ENCODE data around the gene B4GALT5. TPM values are rescaled to one million over a fixed set of nuclear protein-coding genes. Genes with fewer than 3 reads are reported as not detected.

B4GALT5 gene
- total RNA-seq, 2 experiments from 2014 or later: 9.8 to 18.8 TPM

DNA sequence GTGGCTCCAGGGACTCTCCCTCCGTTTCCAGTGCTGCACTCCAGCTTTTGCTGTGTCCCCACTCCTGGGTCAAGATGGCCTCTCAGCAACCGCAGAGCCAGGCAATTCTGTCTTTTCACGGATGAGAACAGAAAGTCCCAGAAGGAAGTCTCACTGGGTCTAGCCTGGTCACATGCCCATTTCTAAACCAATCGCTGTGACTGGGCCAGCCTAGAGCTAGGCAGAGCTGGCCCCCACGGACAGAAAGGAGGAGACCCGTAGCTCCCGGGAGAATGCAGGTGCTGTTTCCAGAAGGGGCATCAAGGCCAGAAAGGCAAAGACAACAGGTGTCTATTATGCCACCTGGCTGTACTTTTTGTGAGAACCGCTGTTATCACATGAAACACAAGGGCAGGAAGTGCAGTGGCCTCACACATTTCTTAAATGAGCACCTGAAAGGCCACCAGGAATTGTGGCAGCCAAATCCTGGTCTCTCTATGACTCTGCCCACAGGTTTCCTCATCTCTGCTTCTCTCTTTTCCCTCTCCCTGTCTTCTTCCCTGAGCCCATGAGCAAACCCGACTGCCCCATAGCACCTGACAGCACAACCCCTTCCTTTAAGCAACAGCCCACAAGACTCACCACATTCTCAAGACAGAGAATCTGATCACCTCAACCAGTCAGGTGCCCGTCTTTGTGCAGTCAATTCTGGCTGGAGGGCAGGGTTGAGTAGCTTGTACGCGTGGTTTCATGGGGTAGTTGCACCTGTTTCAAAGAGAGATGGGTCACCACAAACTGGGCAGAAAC is 37.1 kb upstream of the B4GALT5 start:
- H3K4me1 ChIP-seq (ENCODE audit: insufficient read depth, low read length, poor library complexity, severe bottlenecking): peaks cover 52% of the 10 kb centered on the region
- no peaks in the 10 kb centered on the region for H4K20me1 ChIP-seq (ENCODE audit: insufficient read depth, low read length)
- no peaks in the 10 kb centered on the region for H3K36me3 ChIP-seq (ENCODE audit: insufficient read depth, low read length)
- no peaks in the 10 kb centered on the region for H3K79me2 ChIP-seq (ENCODE audit: insufficient read depth, low read depth, low read length)
- peak overlapping the region; percentile 99 for H2AFZ ChIP-seq (ENCODE audit: low read length)
- DNase-seq (ENCODE audit: low spot score): peak; percentile 89
- BruUV-seq (replicated peaks): no TSS peak
- ChIA-PET CTCF (ENCODE audit: unreplicated experiment) (interaction anchor here (0.5 kb wide), 1 partner anchor 20 kb away, joined by 3 read pairs; no protein-coding TSS in a partner anchor), POLR2A (interaction anchor here (0.6 to 1.3 kb wide), 10 partner anchors 11 to 130 kb away, joined by 3 to 5 read pairs (median 3); no protein-coding TSS in a partner anchor)
- no peaks in the 10 kb centered on the region for H3K9me3 ChIP-seq (ENCODE audit: low read length)
- H3K9me2 ChIP-seq (ENCODE audit: insufficient read depth, low read length): no peaks in the 10 kb centered on the region
- H3K4me2 ChIP-seq (ENCODE audit: low read length): peak overlapping the region; percentile 80
- TF ChIP-seq, protein P1, sequence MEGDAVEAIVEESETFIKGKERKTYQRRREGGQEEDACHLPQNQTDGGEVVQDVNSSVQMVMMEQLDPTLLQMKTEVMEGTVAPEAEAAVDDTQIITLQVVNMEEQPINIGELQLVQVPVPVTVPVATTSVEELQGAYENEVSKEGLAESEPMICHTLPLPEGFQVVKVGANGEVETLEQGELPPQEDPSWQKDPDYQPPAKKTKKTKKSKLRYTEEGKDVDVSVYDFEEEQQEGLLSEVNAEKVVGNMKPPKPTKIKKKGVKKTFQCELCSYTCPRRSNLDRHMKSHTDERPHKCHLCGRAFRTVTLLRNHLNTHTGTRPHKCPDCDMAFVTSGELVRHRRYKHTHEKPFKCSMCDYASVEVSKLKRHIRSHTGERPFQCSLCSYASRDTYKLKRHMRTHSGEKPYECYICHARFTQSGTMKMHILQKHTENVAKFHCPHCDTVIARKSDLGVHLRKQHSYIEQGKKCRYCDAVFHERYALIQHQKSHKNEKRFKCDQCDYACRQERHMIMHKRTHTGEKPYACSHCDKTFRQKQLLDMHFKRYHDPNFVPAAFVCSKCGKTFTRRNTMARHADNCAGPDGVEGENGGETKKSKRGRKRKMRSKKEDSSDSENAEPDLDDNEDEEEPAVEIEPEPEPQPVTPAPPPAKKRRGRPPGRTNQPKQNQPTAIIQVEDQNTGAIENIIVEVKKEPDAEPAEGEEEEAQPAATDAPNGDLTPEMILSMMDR (conservative IDR thresholded peaks at IDR 0.05; ENCODE audit: low read length): no peak
- no peak for TF ChIP-seq EZH2phosphoT487 (IDR thresholded peaks at IDR 0.05; ENCODE audit: borderline replicate concordance, low read depth, low read length)
- intact Hi-C loops (cut with micrococcal nuclease; ENCODE audit: unreplicated experiment): loop anchor here (2.0 to 5.0 kb wide), 5 partner anchors 38 to 130 kb away; partner anchors contain the start of gene B4GALT5
- peak overlapping the region; percentile 51 for H3K4me3 ChIP-seq (ENCODE audit: low read depth, low read length, poor library complexity, severe bottlenecking)
- H3K27ac ChIP-seq (ENCODE audit: low read depth, low read length, poor library complexity, severe bottlenecking): peak overlapping the region; percentile 91

DNA sequence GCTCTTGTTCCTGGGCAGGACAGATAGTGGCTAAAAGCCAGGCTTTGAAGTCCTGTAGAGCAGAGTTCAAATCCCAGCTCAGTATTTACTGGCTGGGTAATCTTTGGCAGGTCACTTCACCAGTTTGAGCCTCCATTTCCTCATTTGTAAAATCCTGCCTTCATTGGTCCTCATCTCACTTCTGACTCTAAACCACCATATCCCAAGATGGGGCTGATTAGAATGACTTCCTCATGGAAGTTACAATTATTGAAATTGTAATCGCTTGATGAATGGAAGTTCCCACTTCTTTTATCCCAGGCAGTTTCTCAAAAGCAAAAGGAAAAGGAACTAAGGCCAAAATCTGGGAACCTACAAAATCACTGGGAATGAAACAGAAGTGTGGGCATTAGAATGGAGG is 35.9 kb upstream of the B4GALT5 start:
- Histone ChIP-seq H3K36me3 (ENCODE audit: insufficient read depth, low read length) (no peaks in the 10 kb centered on the region), H4K20me1 (ENCODE audit: insufficient read depth, low read length) (no peaks in the 10 kb centered on the region), H3K9me2 (ENCODE audit: insufficient read depth, low read length) (no peaks in the 10 kb centered on the region), H3K4me2 (ENCODE audit: low read length) (peak overlapping the region; percentile 80), H3K4me3 (ENCODE audit: low read depth, low read length, poor library complexity, severe bottlenecking) (no peak overlapping the region), H3K4me1 (ENCODE audit: insufficient read depth, low read length, poor library complexity, severe bottlenecking) (peaks cover 52% of the 10 kb centered on the region), H3K27ac (ENCODE audit: low read depth, low read length, poor library complexity, severe bottlenecking) (peak overlapping the region; percentile 91), H3K9me3 (ENCODE audit: low read length) (no peaks in the 10 kb centered on the region), H2AFZ (ENCODE audit: low read length) (peak overlapping the region; percentile 99; the same call in 1 of the 2 replicates), H3K79me2 (ENCODE audit: insufficient read depth, low read depth, low read length) (no peaks in the 10 kb centered on the region)
- POLR2A ChIA-PET: interaction anchor here (0.6 to 1.0 kb wide), 2 partner anchors 52 to 194 kb away, joined by 3 read pairs; no protein-coding TSS in a partner anchor
- no peak for TF ChIP-seq EZH2phosphoT487 (IDR thresholded peaks at IDR 0.05; ENCODE audit: borderline replicate concordance, low read depth, low read length)
- TF ChIP-seq, protein P1 (conservative IDR thresholded peaks at IDR 0.05; ENCODE audit: low read length): no peak
- CTCF ChIA-PET (ENCODE audit: unreplicated experiment): no interaction called here
- no TSS peak for BruUV-seq (replicated peaks)
- DNase-seq (ENCODE audit: low spot score): no peak
- intact Hi-C loops (cut with micrococcal nuclease; ENCODE audit: unreplicated experiment): loop anchor here (2.0 to 5.0 kb wide), 5 partner anchors 37 to 129 kb away; partner anchors contain the start of gene B4GALT5

DNA sequence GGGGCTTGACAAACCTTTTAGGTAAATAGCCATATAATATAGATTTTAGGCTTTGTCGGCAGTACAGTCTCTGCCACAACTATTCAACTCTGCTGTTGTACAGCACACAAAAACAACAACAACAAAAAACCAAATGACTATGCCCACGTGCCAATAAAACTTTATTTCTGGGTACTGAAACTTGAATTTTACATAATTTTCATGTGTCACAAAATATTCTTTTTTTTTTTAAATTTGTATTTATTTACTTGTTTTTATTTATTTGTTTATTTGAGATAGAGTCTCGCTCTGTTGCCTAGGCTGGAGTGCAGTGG is 34.8 kb upstream of the B4GALT5 start:
- Histone ChIP-seq H3K36me3 (ENCODE audit: insufficient read depth, low read length) (no peaks in the 10 kb centered on the region), H3K9me2 (ENCODE audit: insufficient read depth, low read length) (no peaks in the 10 kb centered on the region), H3K9me3 (ENCODE audit: low read length) (no peaks in the 10 kb centered on the region), H3K79me2 (ENCODE audit: insufficient read depth, low read depth, low read length) (no peaks in the 10 kb centered on the region), H3K4me1 (ENCODE audit: insufficient read depth, low read length, poor library complexity, severe bottlenecking) (peaks cover 49% of the 10 kb centered on the region), H3K4me3 (ENCODE audit: low read depth, low read length, poor library complexity, severe bottlenecking) (no peak overlapping the region), H3K27ac (ENCODE audit: low read depth, low read length, poor library complexity, severe bottlenecking) (no peak overlapping the region), H4K20me1 (ENCODE audit: insufficient read depth, low read length) (no peaks in the 10 kb centered on the region), H2AFZ (ENCODE audit: low read length) (no peak overlapping the region), H3K4me2 (ENCODE audit: low read length) (no peak overlapping the region)
- DNase-seq (ENCODE audit: low spot score): no peak
- ChIA-PET POLR2A (interaction anchor here (1.4 to 1.7 kb wide), 2 partner anchors 11 to 15 kb away, joined by 4 to 5 read pairs; no protein-coding TSS in a partner anchor), CTCF (ENCODE audit: unreplicated experiment) (no interaction called here)
- intact Hi-C loops (cut with micrococcal nuclease; ENCODE audit: unreplicated experiment): no loop called here
- no TSS peak for BruUV-seq (replicated peaks)
- TF ChIP-seq, protein P1 (conservative IDR thresholded peaks at IDR 0.05; ENCODE audit: low read length): no peak
- no peak for TF ChIP-seq EZH2phosphoT487 (IDR thresholded peaks at IDR 0.05; ENCODE audit: borderline replicate concordance, low read depth, low read length)
